Measurements from ENCODE around the gene OR52B4. TPM values are rescaled to one million over a fixed set of nuclear protein-coding genes. Genes with fewer than 3 reads are reported as not detected.

Gene OR52B4
- total and polyA plus RNA-seq, 10 of the 15 experiments (the other 5 are each of a cell fraction or from before 2014, with no cell fraction given): not detected

- H3K4me2 ChIP-seq (ENCODE audit: control insufficient read depth, insufficient read depth): no peak overlapping the region
- no peaks in the 10 kb centered on the region for H3K36me3 ChIP-seq (ENCODE audit: control insufficient read depth in 2 of 2, insufficient read depth in 2 of 2, low read length in 1 of 2)
- H3K9ac ChIP-seq (ENCODE audit: control insufficient read depth, insufficient read depth, low read length): no peak overlapping the region
- no TSS peak for BruUV-seq (replicated peaks)
- no peak overlapping the region for H2AFZ ChIP-seq (ENCODE audit: control insufficient read depth, low read depth, low read length)
- TF ChIP-seq RELA (IDR thresholded peaks at IDR 0.05; ENCODE audit: borderline replicate concordance, partially characterized antibody) (no peak), RB1 (IDR thresholded peaks at IDR 0.05; ENCODE audit: borderline replicate concordance) (no peak), USF2 (IDR thresholded peaks at IDR 0.05; ENCODE audit: borderline replicate concordance, low read depth, low read length) (no peak), NRF1 (conservative IDR thresholded peaks at IDR 0.05; ENCODE audit: low read depth, low read length) (no peak), NFYB (IDR thresholded peaks at IDR 0.05; ENCODE audit: insufficient read depth, low read depth, low read length) (no peak), RBBP5 (conservative IDR thresholded peaks at IDR 0.05) (no peak), SRF (IDR thresholded peaks at IDR 0.05; ENCODE audit: low read depth in 2 of 2, low read length in 2 of 2) (no peak), USF1 (IDR thresholded peaks at IDR 0.05; ENCODE audit: borderline replicate concordance, extremely low read length, insufficient read depth, low read depth, low read length) (no peak), IKZF2 (IDR thresholded peaks at IDR 0.05) (no peak), NR2C2 (IDR thresholded peaks at IDR 0.05; ENCODE audit: borderline replicate concordance, control insufficient read depth, insufficient read length, low read depth) (no peak), ATF7 (IDR thresholded peaks at IDR 0.05; ENCODE audit: low read depth) (no peak), NFIC (IDR thresholded peaks at IDR 0.05; ENCODE audit: low read depth, low read length) (no peak), CTCF (IDR thresholded peaks at IDR 0.05 in 2 of 3, conservative IDR thresholded peaks at IDR 0.05 in 1 of 3; ENCODE audit: control insufficient read depth in 2 of 3, extremely low read depth in 1 of 3, insufficient read depth in 1 of 3, low read depth in 3 of 3, low read length in 3 of 3) (no peak), CBX5 (IDR thresholded peaks at IDR 0.05; ENCODE audit: low read depth) (no peak), MLLT1 (IDR thresholded peaks at IDR 0.05) (no peak), SMAD5 (IDR thresholded peaks at IDR 0.05; ENCODE audit: low read depth) (no peak), SP1 (IDR thresholded peaks at IDR 0.05; ENCODE audit: low read depth, low read length) (no peak)
- H4K20me1 ChIP-seq (ENCODE audit: control insufficient read depth, insufficient read depth): no peaks in the 10 kb centered on the region
- ChIA-PET RAD21 (ENCODE audit: unreplicated experiment) (no interaction called here), POLR2A (interaction anchor here (0.6 kb wide), 1 partner anchor 1460 kb away, joined by 3 read pairs; no protein-coding TSS in a partner anchor), SMC1A (ENCODE audit: uncharacterized antibody, unreplicated experiment) (no interaction called here), CTCF (interaction anchor here (0.6 to 1.0 kb wide), 2 partner anchors 33 to 183 kb away, joined by 3 read pairs; no protein-coding TSS in a partner anchor)
- no peak overlapping the region for H3K27ac ChIP-seq (ENCODE audit: control insufficient read depth, insufficient read depth)
- no peak for DNase-seq (ENCODE audit: low read depth, low spot score)
- H3K79me2 ChIP-seq (ENCODE audit: control insufficient read depth, insufficient read depth, low read length): no peaks in the 10 kb centered on the region
- no peaks in the 10 kb centered on the region; a peak in 1 of 4 replicates for H3K27me3 ChIP-seq (replicated peaks in 1 of 2; ENCODE audit: control insufficient read depth in 2 of 2, insufficient read depth in 2 of 2, low read length in 1 of 2)
- in situ Hi-C loops (cut with MboI): no loop called here
- no peaks in the 10 kb centered on the region for H3K9me3 ChIP-seq (replicated peaks; ENCODE audit: control insufficient read depth, insufficient read depth, low read length)
- ATAC-seq: no peak
- H3K4me1 ChIP-seq (ENCODE audit: control insufficient read depth, insufficient read depth, low read length): no peaks in the 10 kb centered on the region
- no peak overlapping the region for H3K4me3 ChIP-seq
- intact Hi-C loops (cut with micrococcal nuclease; ENCODE audit: unreplicated experiment): no loop called here
- 36% methylated on average over 3 of the region's 3 CpGs for WGBS (ENCODE audit: insufficient coverage, insufficient replicate concordance, low lambda C conversion rate, missing lambda C conversion rate)
- no peak for FAIRE-seq
These were observed 2.0 kb upstream of the OR52B4 start for GRCh38 chr11:4370166-4370565.

All from GM12878 (cell line).